Measurements from ENCODE around the gene SPART. TPM values are rescaled to one million over a fixed set of nuclear protein-coding genes. Genes with fewer than 3 reads are reported as not detected.

Gene SPART
- total and polyA plus RNA-seq, 2 donors from 2014 or later: 47.8 to 66.1 TPM

DNA sequence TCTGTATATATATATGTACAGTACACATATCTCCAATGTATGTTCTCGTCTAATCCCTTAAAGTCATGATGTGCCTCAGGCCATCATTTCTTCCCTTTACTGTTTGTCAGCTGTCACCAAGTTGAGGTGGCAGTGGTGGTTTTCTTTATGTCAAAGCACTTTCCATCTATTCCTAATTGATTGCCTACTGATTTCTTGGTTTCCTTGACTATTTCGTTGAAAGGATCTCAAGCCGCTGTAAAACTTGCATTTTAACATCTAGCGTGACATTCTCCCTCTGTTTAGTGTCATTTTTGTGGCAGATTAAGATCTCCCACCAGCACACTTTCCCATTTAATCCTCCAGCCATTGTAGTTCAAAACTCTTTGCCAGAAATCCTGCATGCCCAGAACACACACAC lies 25.0 kb upstream of the SPART start:
- no peaks in the 10 kb centered on the region for H3K36me3 ChIP-seq (ENCODE audit: control insufficient read depth in 2 of 3, insufficient read depth in 3 of 3, low read length in 3 of 3)
- H3K4me3 ChIP-seq (ENCODE audit: low read length in 3 of 3): no peak overlapping the region
- TF ChIP-seq, protein P1, sequence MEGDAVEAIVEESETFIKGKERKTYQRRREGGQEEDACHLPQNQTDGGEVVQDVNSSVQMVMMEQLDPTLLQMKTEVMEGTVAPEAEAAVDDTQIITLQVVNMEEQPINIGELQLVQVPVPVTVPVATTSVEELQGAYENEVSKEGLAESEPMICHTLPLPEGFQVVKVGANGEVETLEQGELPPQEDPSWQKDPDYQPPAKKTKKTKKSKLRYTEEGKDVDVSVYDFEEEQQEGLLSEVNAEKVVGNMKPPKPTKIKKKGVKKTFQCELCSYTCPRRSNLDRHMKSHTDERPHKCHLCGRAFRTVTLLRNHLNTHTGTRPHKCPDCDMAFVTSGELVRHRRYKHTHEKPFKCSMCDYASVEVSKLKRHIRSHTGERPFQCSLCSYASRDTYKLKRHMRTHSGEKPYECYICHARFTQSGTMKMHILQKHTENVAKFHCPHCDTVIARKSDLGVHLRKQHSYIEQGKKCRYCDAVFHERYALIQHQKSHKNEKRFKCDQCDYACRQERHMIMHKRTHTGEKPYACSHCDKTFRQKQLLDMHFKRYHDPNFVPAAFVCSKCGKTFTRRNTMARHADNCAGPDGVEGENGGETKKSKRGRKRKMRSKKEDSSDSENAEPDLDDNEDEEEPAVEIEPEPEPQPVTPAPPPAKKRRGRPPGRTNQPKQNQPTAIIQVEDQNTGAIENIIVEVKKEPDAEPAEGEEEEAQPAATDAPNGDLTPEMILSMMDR (IDR thresholded peaks at IDR 0.05; ENCODE audit: borderline replicate concordance, extremely low read depth, insufficient read depth): no peak
- DNase-seq (no peak), FAIRE-seq (no peak)
- H3K9me3 ChIP-seq (ENCODE audit: control insufficient read depth in 2 of 3, insufficient read depth in 1 of 3, low read length in 3 of 3): no peaks in the 10 kb centered on the region
- no peak overlapping the region for H3K27ac ChIP-seq (ENCODE audit: low read depth in 2 of 2, low read length in 2 of 2)
- no peaks in the 10 kb centered on the region for H3K4me1 ChIP-seq (ENCODE audit: control insufficient read depth in 2 of 3, insufficient read depth in 2 of 3, low read depth in 1 of 3, low read length in 3 of 3)
- H3K9ac ChIP-seq (ENCODE audit: low read length in 3 of 3): no peak overlapping the region
- intact Hi-C loops (cut with DNase I): no loop called here
- no peaks in the 10 kb centered on the region for H3K27me3 ChIP-seq (ENCODE audit: control insufficient read depth, insufficient read depth, low read length)

DNA sequence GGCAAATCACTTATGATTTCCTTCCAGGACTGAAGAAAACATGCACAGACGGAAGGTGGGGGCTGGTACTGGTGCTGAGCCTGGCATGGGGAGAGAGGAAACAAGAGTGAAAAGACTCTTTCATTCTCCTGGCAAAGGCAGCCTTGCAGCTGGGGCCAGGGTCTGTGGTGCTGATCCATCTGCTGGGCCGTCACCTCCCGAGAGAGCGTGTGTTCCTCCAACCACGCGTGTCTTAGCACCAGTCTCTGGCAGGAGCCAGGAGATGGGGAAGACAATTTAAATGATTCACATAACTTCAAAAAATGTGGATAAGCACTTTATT lies 23.9 kb upstream of the SPART start:
- Histone ChIP-seq H3K9ac (ENCODE audit: low read length in 3 of 3) (no peak overlapping the region), H3K4me3 (ENCODE audit: low read length in 3 of 3) (no peak overlapping the region), H3K4me1 (ENCODE audit: control insufficient read depth in 2 of 3, insufficient read depth in 2 of 3, low read depth in 1 of 3, low read length in 3 of 3) (no peaks in the 10 kb centered on the region), H3K9me3 (ENCODE audit: control insufficient read depth in 2 of 3, insufficient read depth in 1 of 3, low read length in 3 of 3) (no peaks in the 10 kb centered on the region), H3K27me3 (ENCODE audit: control insufficient read depth, insufficient read depth, low read length) (no peaks in the 10 kb centered on the region), H3K36me3 (ENCODE audit: control insufficient read depth in 2 of 3, insufficient read depth in 3 of 3, low read length in 3 of 3) (no peaks in the 10 kb centered on the region), H3K27ac (ENCODE audit: low read depth in 2 of 2, low read length in 2 of 2) (no peak overlapping the region)
- DNase-seq (no peak), FAIRE-seq (no peak)
- intact Hi-C loops (cut with DNase I): no loop called here
- TF ChIP-seq, protein P1 (IDR thresholded peaks at IDR 0.05; ENCODE audit: borderline replicate concordance, extremely low read depth, insufficient read depth): no peak

DNA sequence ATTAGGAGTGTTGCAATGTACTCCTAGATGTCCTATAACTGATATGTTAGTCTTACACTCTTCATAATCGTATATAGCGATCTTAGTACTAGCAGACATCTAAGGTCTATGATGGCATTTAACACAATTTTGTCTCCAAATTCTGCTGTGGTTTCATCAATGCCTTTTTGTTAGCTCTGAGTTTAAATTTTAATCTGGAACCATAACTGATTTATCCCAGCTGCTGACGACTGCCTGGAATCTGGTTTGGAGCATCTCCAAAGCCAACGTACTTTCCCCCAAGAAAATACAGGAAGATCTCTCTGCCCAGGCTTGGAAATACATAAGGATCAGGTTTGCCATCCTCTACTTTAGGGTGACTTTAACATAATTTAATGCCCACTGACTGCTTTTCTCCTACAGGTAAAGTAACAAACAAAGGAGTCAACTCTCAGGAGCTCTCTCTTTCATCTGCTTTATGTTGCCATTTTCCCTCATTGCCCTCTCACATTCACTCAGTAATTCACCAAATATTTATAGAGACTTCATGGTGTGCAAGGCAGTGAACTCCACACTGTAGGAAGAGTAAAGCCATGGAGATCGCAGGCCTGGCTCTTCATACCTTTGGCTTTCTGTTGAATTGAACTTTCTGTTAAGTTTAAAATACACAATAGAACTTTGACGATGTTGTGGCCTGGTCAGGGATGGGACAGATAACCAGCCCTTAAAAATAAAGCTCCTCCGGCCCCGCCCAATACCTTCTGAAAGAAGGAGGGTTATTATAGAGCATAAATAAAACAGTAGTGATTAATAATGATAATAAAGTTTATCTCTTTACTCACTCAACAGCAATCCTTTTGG lies 23.3 kb upstream of the SPART start:
- intact Hi-C loops (cut with DNase I): no loop called here
- DNase-seq: peak in 1 of 5 donors; percentile 33
- H3K9me3 ChIP-seq (ENCODE audit: control insufficient read depth in 2 of 3, insufficient read depth in 1 of 3, low read length in 3 of 3): no peaks in the 10 kb centered on the region

More for the DNA sequence above, 23.3 kb upstream of the SPART start:
- H3K27ac ChIP-seq (ENCODE audit: low read depth in 2 of 2, low read length in 2 of 2): no peak overlapping the region
- no peaks in the 10 kb centered on the region for H3K27me3 ChIP-seq (ENCODE audit: control insufficient read depth, insufficient read depth, low read length)
- H3K36me3 ChIP-seq (ENCODE audit: control insufficient read depth in 2 of 3, insufficient read depth in 3 of 3, low read length in 3 of 3): no peaks in the 10 kb centered on the region
- H3K4me1 ChIP-seq (ENCODE audit: control insufficient read depth in 2 of 3, insufficient read depth in 2 of 3, low read depth in 1 of 3, low read length in 3 of 3): no peaks in the 10 kb centered on the region
- TF ChIP-seq, protein P1 (IDR thresholded peaks at IDR 0.05; ENCODE audit: borderline replicate concordance, extremely low read depth, insufficient read depth): no peak
- no peak overlapping the region for H3K4me3 ChIP-seq (ENCODE audit: low read length in 3 of 3)
- no peak overlapping the region for H3K9ac ChIP-seq (ENCODE audit: low read length in 3 of 3)
- no peak for FAIRE-seq

Data from kidney (tissue), 14 donors.